ENCODE data around the gene PLEKHG2.
"Not testable (repeated sequence)": the region's sequence is repeated elsewhere in the genome, so short reads cannot be mapped to it uniquely, and the experiment has no call there.

- not testable (repeated sequence) for TF ChIP-seq CTCF, POLR2A, POLR2AphosphoS5 (IDR thresholded peaks at IDR 0.05)
These were observed 38.8 kb downstream of the PLEKHG2 start for GRCh38 chr19:39451257-39451656.
